Large intestine (tissue), 3 donors: ENCODE results near the gene ACVR2A. TPM values are rescaled to one million over a fixed set of nuclear protein-coding genes. Genes with fewer than 3 reads are reported as not detected.
A peak's percentile ranks its signal among the peaks of the same experiment; 100 is the strongest.

Experiments
- DNase-seq, 2 donors: peaks; one replicate each; pipeline versions ENCODE4 v3.0.0 to v3.0.0-alpha.2; 2013
- H3K27ac ChIP-seq: one replicate; pipeline ENCODE4 v1.5.1; 2013; ENCODE audit warnings: low read length
- H3K27me3 ChIP-seq: 2 replicates; pipeline ENCODE4 v1.6.1; 2013; ENCODE audit warnings: low read length; ENCODE audit not compliant: control insufficient read depth, insufficient read depth
- H3K36me3 ChIP-seq: 2 replicates; pipeline ENCODE4 v1.6.1; 2013; ENCODE audit warnings: low read length; ENCODE audit not compliant: control insufficient read depth, insufficient read depth
- H3K4me1 ChIP-seq: one replicate; pipeline ENCODE4 v1.6.1; 2013; ENCODE audit warnings: low read length; ENCODE audit not compliant: control insufficient read depth, insufficient read depth
- H3K4me3 ChIP-seq: one replicate; pipeline ENCODE4 v1.5.1; 2013; ENCODE audit warnings: low read length
- H3K9me3 ChIP-seq: one replicate; pipeline ENCODE4 v1.6.1; 2013; ENCODE audit warnings: mild to moderate bottlenecking, low read depth, low read length, moderate library complexity; ENCODE audit not compliant: control insufficient read depth
- WGBS: methylation state at CpG from one replicate; pipeline ENCODE4 v1.1.5; 2013; ENCODE audit warnings: low lambda C conversion rate; ENCODE audit not compliant: insufficient coverage; 5-methylcytosine and 5-hydroxymethylcytosine counted together
- polyA plus RNA-seq: library from polyadenylated mRNA; unstranded; fragments of 120-200 nt; gene quantifications from one replicate; pipeline ENCODE4 v1.2.1, GENCODE V29; 2013

The ACVR2A gene
- polyA plus RNA-seq, 1 donor, result 20.4 TPM

- Histone ChIP-seq H3K27me3 (no peaks in the 10 kb centered on the region), H3K4me3 (no peak overlapping the region), H3K9me3 (no peaks in the 10 kb centered on the region), H3K4me1 (peaks cover 8% of the 10 kb centered on the region), H3K27ac (no peak overlapping the region), H3K36me3 (peaks cover 26% of the 10 kb centered on the region)
- no peak for DNase-seq
- WGBS, result 93% methylated on average over 2 of the region's 3 CpGs
Measured at GRCh38 chr2:147923846-147924245, 79.0 kb downstream of the ACVR2A start.

- no peak for DNase-seq
- peaks cover 20% of the 10 kb centered on the region for H3K36me3 ChIP-seq
- no CpG with 5 or more reads among the region's 3 CpGs for WGBS
Measured at GRCh38 chr2:147924647-147925046, 79.8 kb downstream of the ACVR2A start.

GRCh38 chr2:147925886-147926285 lies 81.1 kb downstream of the ACVR2A start:
- Histone ChIP-seq H3K4me3 (no peak overlapping the region), H3K27me3 (no peaks in the 10 kb centered on the region), H3K4me1 (peaks cover 8% of the 10 kb centered on the region), H3K9me3 (no peaks in the 10 kb centered on the region), H3K36me3 (peaks cover 17% of the 10 kb centered on the region), H3K27ac (no peak overlapping the region)
- DNase-seq, result no peak

More at GRCh38 chr2:147924647-147925046, 79.8 kb downstream of the ACVR2A start:
- Histone ChIP-seq H3K4me3 (no peak overlapping the region), H3K9me3 (no peaks in the 10 kb centered on the region), H3K27ac (no peak overlapping the region), H3K4me1 (peaks cover 8% of the 10 kb centered on the region), H3K27me3 (no peaks in the 10 kb centered on the region)

GRCh38 chr2:147927053-147927588 lies 82.3 kb downstream of the ACVR2A start:
- Histone ChIP-seq H3K4me3 (no peak overlapping the region), H3K9me3 (no peaks in the 10 kb centered on the region), H3K27ac (peak overlapping the region; percentile 57), H3K27me3 (no peaks in the 10 kb centered on the region), H3K4me1 (peaks cover 8% of the 10 kb centered on the region), H3K36me3 (peaks cover 15% of the 10 kb centered on the region)
- DNase-seq, result peak; percentile 60 to 69
- WGBS, result 80% methylated on average over 1 of the region's 4 CpGs

GRCh38 chr2:147933931-147934330 lies 89.1 kb downstream of the ACVR2A start:
- H3K27me3 ChIP-seq, result no peaks in the 10 kb centered on the region
- no peaks in the 10 kb centered on the region for H3K4me1 ChIP-seq
- H3K36me3 ChIP-seq, result peaks cover 27% of the 10 kb centered on the region
- H3K4me3 ChIP-seq, result no peak overlapping the region
- no peaks in the 10 kb centered on the region for H3K9me3 ChIP-seq
- no peak overlapping the region for H3K27ac ChIP-seq
- DNase-seq, result no peak

GRCh38 chr2:147934881-147935620 lies 90.2 kb downstream of the ACVR2A start:
- no peak overlapping the region for H3K4me3 ChIP-seq
- no CpG with 5 or more reads among the region's 1 CpG for WGBS
- H3K9me3 ChIP-seq, result no peaks in the 10 kb centered on the region
- peaks cover 23% of the 10 kb centered on the region for H3K36me3 ChIP-seq
- no peaks in the 10 kb centered on the region for H3K4me1 ChIP-seq
- no peak overlapping the region for H3K27ac ChIP-seq
- no peak for DNase-seq
- H3K27me3 ChIP-seq, result no peaks in the 10 kb centered on the region

GRCh38 chr2:147937744-147938349 lies 93.0 kb downstream of the ACVR2A start:
- no peaks in the 10 kb centered on the region for H3K9me3 ChIP-seq
- no peak overlapping the region for H3K4me3 ChIP-seq
- no peak overlapping the region for H3K27ac ChIP-seq
- peak in 1 of 2 donors; percentile 9 for DNase-seq
- WGBS, result 83% methylated on average over 1 of the region's 3 CpGs
- no peaks in the 10 kb centered on the region for H3K4me1 ChIP-seq
- H3K27me3 ChIP-seq, result no peaks in the 10 kb centered on the region
- H3K36me3 ChIP-seq, result peaks cover 19% of the 10 kb centered on the region

GRCh38 chr2:147939313-147939712 lies 94.5 kb downstream of the ACVR2A start:
- WGBS, result 83% methylated on average over 1 of the region's 1 CpG
- no peak overlapping the region for H3K4me3 ChIP-seq
- no peak overlapping the region for H3K27ac ChIP-seq

DNA sequence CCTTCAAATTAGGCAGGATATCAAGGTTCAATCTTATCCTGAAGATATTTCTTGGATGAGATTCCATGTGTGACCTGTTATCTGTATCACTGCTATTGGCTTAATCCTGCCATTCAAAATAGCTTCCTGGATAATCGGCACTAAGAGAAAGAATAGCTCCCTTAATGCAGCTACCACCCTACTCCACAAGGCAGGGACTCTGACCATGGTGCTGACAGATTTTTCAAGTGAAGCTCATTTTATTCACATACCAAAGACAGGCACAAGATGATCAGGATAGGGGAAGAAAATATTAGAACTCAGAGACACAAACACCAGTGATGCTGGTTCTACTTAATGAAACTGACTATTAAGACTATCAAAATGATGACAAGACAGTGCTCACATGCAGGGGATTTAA lies 100.8 kb downstream of the ACVR2A start:
- WGBS, result no CpG with 5 or more reads among the region's 1 CpG
- DNase-seq, result no peak
- no peaks in the 10 kb centered on the region for H3K27me3 ChIP-seq
- H3K27ac ChIP-seq, result no peak overlapping the region
- H3K4me3 ChIP-seq, result no peak overlapping the region
- peaks cover 8% of the 10 kb centered on the region for H3K36me3 ChIP-seq
- no peaks in the 10 kb centered on the region for H3K4me1 ChIP-seq
- no peaks in the 10 kb centered on the region for H3K9me3 ChIP-seq

More at GRCh38 chr2:147939313-147939712, 94.5 kb downstream of the ACVR2A start:
- Histone ChIP-seq H3K4me1 (no peaks in the 10 kb centered on the region), H3K27me3 (no peaks in the 10 kb centered on the region), H3K36me3 (peaks cover 18% of the 10 kb centered on the region), H3K9me3 (no peaks in the 10 kb centered on the region)
- no peak for DNase-seq

DNA sequence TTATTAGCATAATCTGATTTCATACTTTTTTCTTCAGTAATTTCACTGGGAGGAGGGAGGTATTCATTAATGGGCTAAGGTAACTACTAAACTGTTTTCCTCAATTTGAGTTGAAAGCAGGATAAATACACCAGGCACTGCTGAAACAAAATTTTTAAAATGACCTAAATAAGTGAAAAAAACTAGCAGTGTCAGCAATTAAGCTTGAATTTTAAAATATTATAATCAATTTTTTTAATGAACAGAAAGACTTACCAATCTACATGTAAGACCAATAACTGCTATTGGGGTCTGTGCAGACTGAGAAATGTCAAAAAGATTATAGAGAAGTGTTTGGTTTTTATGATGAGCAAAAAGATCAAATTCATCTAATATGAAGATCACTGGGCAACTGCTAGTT lies 107.3 kb downstream of the ACVR2A start:
- Histone ChIP-seq H3K9me3 (no peaks in the 10 kb centered on the region), H3K4me1 (no peaks in the 10 kb centered on the region), H3K4me3 (no peak overlapping the region), H3K27me3 (no peaks in the 10 kb centered on the region), H3K36me3 (peaks cover 16% of the 10 kb centered on the region), H3K27ac (no peak overlapping the region)
- no peak for DNase-seq

- WGBS, result no CpG with 5 or more reads among the region's 2 CpGs
Measured at GRCh38 chr2:147968571-147968970, 123.7 kb downstream of the ACVR2A start.

More at GRCh38 chr2:147968571-147968970, 123.7 kb downstream of the ACVR2A start:
- Histone ChIP-seq H3K4me3 (no peak overlapping the region), H3K36me3 (peaks cover 12% of the 10 kb centered on the region), H3K27me3 (no peaks in the 10 kb centered on the region), H3K4me1 (no peaks in the 10 kb centered on the region), H3K27ac (no peak overlapping the region), H3K9me3 (peaks cover 27% of the 10 kb centered on the region)
- no peak for DNase-seq
